ENCODE data around the gene OR2AG2. TPM values are rescaled to one million over a fixed set of nuclear protein-coding genes. Genes with fewer than 3 reads are reported as not detected.
"Not testable (repeated sequence)": the region's sequence is repeated elsewhere in the genome, so short reads cannot be mapped to it uniquely, and the experiment has no call there.

The OR2AG2 gene, protein sequence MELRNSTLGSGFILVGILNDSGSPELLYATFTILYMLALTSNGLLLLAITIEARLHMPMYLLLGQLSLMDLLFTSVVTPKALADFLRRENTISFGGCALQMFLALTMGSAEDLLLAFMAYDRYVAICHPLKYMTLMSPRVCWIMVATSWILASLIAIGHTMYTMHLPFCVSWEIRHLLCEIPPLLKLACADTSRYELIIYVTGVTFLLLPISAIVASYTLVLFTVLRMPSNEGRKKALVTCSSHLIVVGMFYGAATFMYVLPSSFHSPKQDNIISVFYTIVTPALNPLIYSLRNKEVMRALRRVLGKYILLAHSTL
- total RNA-seq = 0.41 TPM

GRCh38 chr11:6771926-6772893 lies at the start of gene OR2AG2:
OR2AG2 (minus strand) TSS chr11:6771976; CDS start chr11:6768957, 3,019 bp downstream.
- no peak for FAIRE-seq
- no peak for DNase-seq (ENCODE audit: low spot score in 2 of 2)

GRCh38 chr11:6818967-6819366 lies 47.2 kb upstream of the OR2AG2 start:
- FAIRE-seq (no peak), DNase-seq (ENCODE audit: low spot score in 2 of 2) (no peak)

DNA sequence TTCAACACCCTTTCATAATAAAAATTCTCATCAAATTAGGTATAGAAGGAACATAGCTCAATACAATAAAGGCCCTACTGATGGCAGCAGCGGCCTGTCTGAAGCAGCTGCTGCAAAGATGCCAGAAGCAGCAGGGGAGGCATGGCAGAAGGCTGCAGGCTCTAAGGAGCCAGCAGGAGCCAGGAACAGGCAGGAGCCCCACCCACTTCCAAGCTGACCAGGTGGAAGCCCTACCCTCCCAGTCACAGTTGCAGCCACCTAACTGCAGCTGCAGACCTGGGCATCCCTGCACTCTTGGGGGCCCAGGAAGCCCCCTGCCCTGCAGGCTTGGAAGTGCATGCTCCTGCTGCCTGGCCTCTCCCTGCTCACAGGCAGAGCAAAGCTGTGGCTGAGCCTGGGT lies 45.9 kb upstream of the OR2AG2 start:
- DNase-seq (ENCODE audit: low spot score in 2 of 2) = no peak

DNA sequence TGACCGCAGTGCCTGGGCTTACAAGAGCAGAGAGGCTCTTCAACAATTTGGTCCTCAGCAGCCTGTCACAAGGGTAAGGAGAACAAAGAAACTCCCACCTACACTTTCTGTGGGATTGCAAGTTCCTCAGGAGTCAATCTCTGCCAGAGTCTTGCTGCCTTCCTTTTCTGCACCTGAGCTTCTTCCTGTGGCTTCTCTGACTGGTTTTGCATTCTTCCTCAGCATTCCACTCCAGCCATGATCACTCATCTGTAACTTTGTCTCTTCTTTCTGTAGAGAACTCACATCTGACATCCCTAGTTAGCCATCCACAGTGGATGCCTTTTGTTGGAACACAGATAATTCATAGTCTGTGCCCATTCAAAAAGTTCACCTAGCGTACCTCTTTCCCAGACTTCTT lies 41.9 kb upstream of the OR2AG2 start:
- FAIRE-seq (no peak), DNase-seq (ENCODE audit: low spot score in 2 of 2) (no peak)

More for the DNA sequence above, 45.9 kb upstream of the OR2AG2 start:
- no peak for FAIRE-seq

GRCh38 chr11:6812390-6813005 lies 40.7 kb upstream of the OR2AG2 start:
- DNase-seq (ENCODE audit: low spot score in 2 of 2) = peak in 1 of 2 donors; percentile 28
- FAIRE-seq = no peak

- DNase-seq (ENCODE audit: low spot score in 2 of 2); FAIRE-seq: not testable (repeated sequence)
Measured at GRCh38 chr11:6801075-6801474, 29.3 kb upstream of the OR2AG2 start.

DNA sequence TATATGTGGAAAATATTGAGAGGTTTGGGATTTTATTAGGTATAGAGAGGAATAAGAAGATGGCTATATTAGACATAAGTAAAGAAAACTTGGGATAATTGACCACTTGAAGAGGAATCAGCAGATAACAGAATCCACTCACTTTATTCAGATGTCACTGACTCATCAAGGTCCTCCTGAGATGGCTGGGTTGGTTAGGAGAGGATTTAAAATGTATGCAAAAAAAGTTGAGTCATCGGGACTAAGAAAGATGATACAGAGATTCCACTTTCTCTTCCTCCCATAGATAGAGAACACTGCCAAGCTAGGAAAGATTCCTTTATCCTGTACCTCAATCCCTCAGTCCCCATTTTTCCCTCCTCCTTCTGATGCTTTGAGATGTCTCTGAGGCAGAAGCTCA lies 27.6 kb upstream of the OR2AG2 start, which contains the start of gene OR6A2:
TSS of gene OR6A2 (minus strand) at position 288 of the 400 bp plus-strand sequence. CDS start 3,981 bp downstream, outside the sequence.
- DNase-seq (ENCODE audit: low spot score in 2 of 2) (no peak), FAIRE-seq (no peak)

DNA sequence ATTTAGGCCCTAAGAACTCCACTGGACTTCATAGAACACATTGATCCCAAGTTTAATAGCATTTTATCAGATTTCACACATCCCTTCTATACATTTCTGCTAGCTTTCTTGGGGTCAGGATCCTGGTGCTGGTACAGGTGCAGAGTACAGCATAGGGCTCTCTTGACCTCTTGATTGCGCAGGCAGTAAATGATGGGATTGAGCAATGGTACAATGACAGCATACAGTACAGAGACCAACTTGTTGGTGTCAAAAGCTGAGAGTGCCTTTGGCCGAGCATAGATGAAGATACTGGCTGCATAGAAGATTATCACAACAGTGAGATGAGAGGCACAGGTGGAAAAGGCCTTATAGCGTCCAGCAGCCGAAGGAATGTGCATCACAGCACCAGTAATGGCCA lies 22.9 kb upstream of the OR2AG2 start:
- no peak for DNase-seq (ENCODE audit: low spot score in 2 of 2)
- FAIRE-seq = no peak

DNA sequence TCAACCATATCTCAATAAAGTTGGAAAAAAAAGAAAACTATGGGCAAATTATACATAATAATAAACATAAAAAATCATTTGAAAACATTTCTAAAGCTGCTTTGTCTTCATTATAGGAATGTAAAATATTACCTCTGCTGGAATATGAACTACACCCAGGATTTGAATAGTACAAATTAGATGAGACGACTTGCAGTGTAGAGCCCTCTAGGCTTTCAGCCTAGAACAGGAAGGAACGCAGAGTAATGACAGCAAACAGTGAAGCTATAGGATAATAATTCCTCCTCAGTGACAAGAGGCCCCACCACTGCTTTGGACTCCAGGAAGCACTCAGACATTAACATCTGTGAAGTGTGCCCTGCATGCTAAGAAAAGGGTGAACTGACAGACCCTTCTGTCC lies 18.8 kb upstream of the OR2AG2 start:
- FAIRE-seq = no peak
- DNase-seq (ENCODE audit: low spot score in 2 of 2) = no peak

DNA sequence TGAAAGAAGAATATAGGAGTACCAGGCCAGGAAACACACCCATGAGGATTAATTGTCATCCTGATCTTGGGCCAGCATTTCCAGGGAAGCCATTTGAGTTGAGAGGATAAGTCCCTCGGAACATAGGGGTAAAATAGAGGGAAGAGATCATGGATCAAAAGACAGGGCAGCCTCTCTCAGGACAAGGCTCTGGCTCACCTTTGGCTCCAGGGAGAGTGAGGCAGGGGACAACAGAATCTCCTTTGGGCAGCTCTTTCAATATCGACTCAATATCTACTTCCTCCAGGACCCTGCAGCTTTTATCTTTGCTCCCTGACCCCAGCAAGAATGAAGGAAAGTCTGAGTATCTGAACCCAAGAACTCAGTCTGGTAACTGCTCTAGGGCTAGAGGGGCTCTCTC lies 10.9 kb upstream of the OR2AG2 start, which contains the start of gene OR2AG1:
TSS of gene OR2AG1 (plus strand) at position 301 of the 400 bp plus-strand sequence. CDS start 2,018 bp downstream, outside the sequence.
- DNase-seq (ENCODE audit: low spot score in 2 of 2) (no peak), FAIRE-seq (no peak)

- FAIRE-seq (no peak), DNase-seq (ENCODE audit: low spot score in 2 of 2) (no peak)
Measured at GRCh38 chr11:6780829-6781228, 9.1 kb upstream of the OR2AG2 start.

- no peak for FAIRE-seq
- DNase-seq (ENCODE audit: low spot score in 2 of 2) = no peak
Measured at GRCh38 chr11:6778518-6778917, 6.7 kb upstream of the OR2AG2 start.

DNA sequence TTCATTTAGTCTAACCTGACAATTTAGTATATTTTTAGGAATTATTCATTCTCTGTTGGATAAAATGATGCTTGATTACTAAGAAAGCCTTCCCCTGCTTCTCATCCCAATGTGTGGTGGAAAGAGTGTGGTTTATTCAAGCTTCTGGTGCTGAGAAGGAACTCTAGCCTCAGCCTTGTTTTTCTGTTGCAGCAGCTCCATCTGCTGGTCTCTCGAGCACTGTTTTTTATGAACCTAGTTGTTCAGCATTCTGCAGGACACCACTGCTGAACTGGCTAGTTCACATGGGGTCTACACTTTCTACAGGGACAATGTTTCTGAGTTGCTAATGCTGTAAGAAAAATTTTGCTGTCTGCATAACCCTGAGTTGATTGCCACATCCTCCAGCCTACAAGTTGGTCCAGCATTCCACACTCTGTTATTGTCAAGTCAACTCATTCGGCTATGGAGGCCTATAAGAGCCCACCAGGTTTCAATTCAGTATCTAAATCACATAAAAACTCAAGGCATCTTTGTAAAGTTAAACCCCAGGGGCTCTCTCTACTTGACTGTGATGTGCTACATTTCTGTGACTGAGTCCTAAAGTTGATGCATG lies 14.3 kb downstream of the OR2AG2 start:
- FAIRE-seq = peak; percentile 40

DNA sequence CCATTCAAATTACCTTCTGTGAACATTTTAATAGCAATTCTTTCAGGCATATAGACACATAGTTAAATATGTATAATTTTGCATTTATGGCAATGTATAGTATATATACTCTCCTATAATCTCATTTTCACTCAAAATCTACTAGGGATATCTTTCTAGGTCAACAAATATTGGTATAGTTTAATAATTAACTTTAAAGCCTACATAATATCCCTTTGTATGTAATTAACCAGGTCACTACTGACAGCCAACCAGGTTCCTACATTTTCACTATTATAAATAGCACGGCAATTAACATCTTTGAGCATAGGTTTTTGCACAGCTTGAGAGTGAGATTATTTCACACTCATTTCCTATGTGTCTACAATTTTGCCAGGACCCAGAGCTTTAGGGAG lies 15.8 kb downstream of the OR2AG2 start:
- no peak for FAIRE-seq
- DNase-seq (ENCODE audit: low spot score in 2 of 2) = no peak

More for the DNA sequence above, 14.3 kb downstream of the OR2AG2 start:
- peak; percentile 12 to 37 for DNase-seq (ENCODE audit: low spot score in 2 of 2)

GRCh38 chr11:6755303-6755952 lies 16.3 kb downstream of the OR2AG2 start:
- FAIRE-seq = peak; percentile 40

GRCh38 chr11:6747097-6747668 lies 24.6 kb downstream of the OR2AG2 start:
- no peak for DNase-seq (ENCODE audit: low spot score in 2 of 2)
- no peak for FAIRE-seq

More at GRCh38 chr11:6755303-6755952, 16.3 kb downstream of the OR2AG2 start:
- peak; percentile 12 to 44 for DNase-seq (ENCODE audit: low spot score in 2 of 2)

GRCh38 chr11:6746626-6747025 lies 25.1 kb downstream of the OR2AG2 start:
- no peak for FAIRE-seq
- DNase-seq (ENCODE audit: low spot score in 2 of 2) = no peak

DNA sequence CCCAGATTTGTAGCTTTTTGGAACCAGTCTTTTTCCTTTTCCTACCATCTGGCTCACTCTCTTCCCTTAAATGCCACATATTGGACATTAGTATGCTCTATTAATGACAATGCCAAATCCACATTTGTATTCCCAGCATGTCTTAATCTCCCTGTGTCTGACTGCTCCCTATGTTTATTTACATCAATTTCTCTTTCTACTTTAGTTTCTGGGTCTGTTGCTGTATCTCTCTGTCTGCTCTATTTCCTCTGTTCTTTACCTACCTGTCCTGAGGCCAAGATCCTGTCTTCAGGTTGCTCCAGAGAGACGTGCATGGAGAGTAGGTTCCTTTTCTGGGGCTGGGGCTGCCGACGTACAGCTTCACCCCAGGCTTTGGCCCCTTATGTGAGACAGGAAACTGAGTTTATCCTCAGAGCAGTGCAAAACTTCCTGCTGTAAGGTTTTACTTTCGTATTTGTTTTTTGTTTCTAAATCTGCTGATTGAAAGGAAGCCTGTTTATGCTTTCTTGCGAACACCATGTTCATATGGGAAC lies 25.6 kb downstream of the OR2AG2 start:
- FAIRE-seq (no peak), DNase-seq (ENCODE audit: low spot score in 2 of 2) (no peak)

DNA sequence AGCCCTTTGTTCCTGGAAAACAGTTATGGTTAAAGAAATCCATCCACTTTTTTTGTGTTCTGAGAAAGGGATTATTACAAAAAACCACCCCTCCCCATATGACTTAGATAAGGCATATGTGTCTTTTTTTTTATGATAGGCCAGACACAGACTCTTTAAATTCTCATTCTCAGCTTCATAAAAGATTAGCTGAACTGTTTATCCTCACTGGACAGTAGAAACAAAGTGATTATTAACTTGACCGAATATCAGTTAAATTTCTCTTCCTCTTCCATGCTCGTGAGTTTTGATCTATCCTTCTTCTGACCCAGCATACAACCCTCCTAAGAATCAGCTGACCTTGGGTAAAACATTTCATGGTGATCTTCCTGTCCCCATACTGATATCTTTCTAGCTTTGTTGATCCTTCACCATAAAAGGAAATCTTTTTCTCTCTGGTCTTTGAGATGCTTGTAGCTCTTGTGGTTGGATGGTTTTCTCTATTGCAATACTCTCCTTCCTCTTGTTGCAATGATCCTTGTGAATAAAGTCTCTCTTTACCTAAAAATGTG lies 26.2 kb downstream of the OR2AG2 start:
- DNase-seq (ENCODE audit: low spot score in 2 of 2) (no peak), FAIRE-seq (no peak)
